IMR-90 (cell line): Measurements from ENCODE around the gene PITPNB. TPM values are rescaled to one million over a fixed set of nuclear protein-coding genes. Genes with fewer than 3 reads are reported as not detected.

Experiments used
- ATAC-seq: fragments of 200-7000 bp; cut with Tn5 transposase; 2 replicates; pipeline ENCODE4 v1.9.1; 2020; ENCODE audit warnings: low read depth, mild to moderate bottlenecking, moderate library complexity
- BruUV-seq: library from RNA; stranded (reverse); fragments of 400-500 nt; replicated peaks from 2 replicates; lab custom pipeline; 2021; lab: Mats Ljungman, UMichigan
- CTCF ChIA-PET: fragments of 300-600 bp; formaldehyde crosslinking; extraction: SDS; loops from one replicate; lab custom pipeline; 2021; ENCODE audit warnings: antibody characterized with exemption; lab: Yijun Ruan, JAX
- POLR2A ChIA-PET: fragments of 300-600 bp; sonication (Branson Sonifier 250); formaldehyde crosslinking; loops from one replicate; lab custom pipeline; 2022; ENCODE audit warnings: antibody characterized with exemption; ENCODE audit not compliant: unreplicated experiment; lab: Charles Lee
- DNase-seq: peaks from one replicate; pipeline ENCODE4 v3.0.0; 2013
- H2AFZ ChIP-seq: replicated peaks from 2 replicates; pipeline ENCODE3; 2013; ENCODE audit warnings: low read length, mild to moderate bottlenecking; ENCODE audit not compliant: poor library complexity
- H2AK5ac ChIP-seq: 2 replicates; pipeline ENCODE4 v1.6.1; 2013; ENCODE audit warnings: low read depth, low read length, inconsistent platforms
- H2AK9ac ChIP-seq: replicated peaks from 2 replicates; pipeline ENCODE3; 2013; ENCODE audit warnings: mild to moderate bottlenecking, low read depth, low read length, moderate library complexity; ENCODE audit not compliant: poor library complexity
- H2BK120ac ChIP-seq: 2 replicates; pipeline ENCODE4 v1.6.1; 2013; ENCODE audit warnings: low read depth, low read length, inconsistent platforms
- H2BK15ac ChIP-seq: 3 replicates; pipeline ENCODE4 v1.6.1; 2013; ENCODE audit warnings: low read depth, low read length, inconsistent platforms
- H2BK20ac ChIP-seq: 2 replicates; pipeline ENCODE4 v1.6.1; 2013; ENCODE audit warnings: low read depth, mild to moderate bottlenecking, inconsistent platforms, low read length, moderate library complexity
- H2BK5ac ChIP-seq: 2 replicates; pipeline ENCODE4 v1.6.1; 2013; ENCODE audit warnings: mild to moderate bottlenecking, low read depth, low read length, inconsistent platforms; ENCODE audit not compliant: poor library complexity, severe bottlenecking
- H3K14ac ChIP-seq: replicated peaks from 2 replicates; pipeline ENCODE4 v1.6.1; 2013; ENCODE audit warnings: low read depth, low read length, inconsistent platforms
- H3K18ac ChIP-seq: 2 replicates; pipeline ENCODE4 v1.6.1; 2013; ENCODE audit warnings: low read depth, low read length, control low read depth
- H3K23ac ChIP-seq: 2 replicates; pipeline ENCODE4 v1.6.1; 2013; ENCODE audit warnings: low read depth, low read length, inconsistent platforms
- H3K27ac ChIP-seq: 2 replicates; pipeline ENCODE4 v1.5.1; 2013; ENCODE audit warnings: mild to moderate bottlenecking, control low read depth, low read length; ENCODE audit not compliant: insufficient read depth
- H3K27me3 ChIP-seq: 2 replicates; pipeline ENCODE4 v1.6.1; 2013; ENCODE audit warnings: low read length; ENCODE audit not compliant: control insufficient read depth, insufficient read depth
- H3K36me3 ChIP-seq: 2 replicates; pipeline ENCODE4 v1.6.1; 2013; ENCODE audit warnings: low read length, mixed read lengths; ENCODE audit not compliant: control insufficient read depth, insufficient read depth
- H3K4ac ChIP-seq: 2 replicates; pipeline ENCODE4 v1.6.1; 2013; ENCODE audit warnings: low read depth, low read length, inconsistent platforms
- H3K4me1 ChIP-seq: 2 replicates; pipeline ENCODE4 v1.6.1; 2013; ENCODE audit warnings: low read length, mixed read lengths; ENCODE audit not compliant: control insufficient read depth, insufficient read depth
- H3K4me2 ChIP-seq: 2 replicates; pipeline ENCODE4 v1.6.1; 2013; ENCODE audit warnings: low read depth, mild to moderate bottlenecking, control low read depth, low read length, moderate library complexity
- H3K4me3 ChIP-seq: 2 replicates; pipeline ENCODE4 v1.5.1; 2013; ENCODE audit warnings: low read depth, mild to moderate bottlenecking, control low read depth, low read length, moderate library complexity; ENCODE audit not compliant: insufficient read depth
- H3K56ac ChIP-seq: 2 replicates; pipeline ENCODE4 v1.6.1; 2013; ENCODE audit warnings: low read length, inconsistent platforms; ENCODE audit not compliant: insufficient read depth; ENCODE audit errors: extremely low read depth
- H3K79me1 ChIP-seq, 2 experiments: 2 replicates each; pipeline ENCODE4 v1.6.1; 2013; ENCODE audit warnings: low read length in 2 of 2, inconsistent platforms in 1 of 2, low read depth in 1 of 2
- H3K9ac ChIP-seq: 2 replicates; pipeline ENCODE4 v1.6.1; 2013; ENCODE audit warnings: low read depth, low read length, control low read depth
- H3K9me1 ChIP-seq: 2 replicates; pipeline ENCODE4 v1.6.1; 2013; ENCODE audit warnings: low read length, inconsistent platforms; ENCODE audit not compliant: insufficient read depth
- H3K9me3 ChIP-seq: 2 replicates; pipeline ENCODE4 v1.6.1; 2013; ENCODE audit warnings: low read length; ENCODE audit not compliant: control insufficient read depth, insufficient read depth
- H4K20me1 ChIP-seq: 2 replicates; pipeline ENCODE4 v1.6.1; 2013; ENCODE audit warnings: low read length, inconsistent platforms; ENCODE audit not compliant: insufficient read depth
- H4K5ac ChIP-seq: 2 replicates; pipeline ENCODE4 v1.6.1; 2013; ENCODE audit warnings: mild to moderate bottlenecking, low read depth, low read length, control low read depth
- H4K8ac ChIP-seq, 2 experiments: 2 replicates each; pipeline ENCODE4 v1.6.1; 2013; ENCODE audit warnings: low read depth in 2 of 2, low read length in 2 of 2, control low read depth in 1 of 2, inconsistent platforms in 1 of 2
- H4K91ac ChIP-seq: 2 replicates; pipeline ENCODE4 v1.6.1; 2013; ENCODE audit warnings: low read depth, low read length, inconsistent platforms; ENCODE audit not compliant: insufficient read depth
- BHLHE40 ChIP-seq: fragments of 150-350 bp; IDR thresholded peaks from 2 replicates; pipeline ENCODE4 v1.6.1; 2016; ENCODE audit warnings: mild to moderate bottlenecking, low read depth, low read length
- CEBPB ChIP-seq: IDR thresholded peaks from 2 replicates; pipeline ENCODE4 v1.6.1; 2012; ENCODE audit warnings: low read depth, low read length, improper control_type of control experiment
- CHD1 ChIP-seq: IDR thresholded peaks from 2 replicates; pipeline ENCODE4 v1.6.1; 2012; ENCODE audit warnings: low read depth, low read length, improper control_type of control experiment
- CTCF ChIP-seq: conservative IDR thresholded peaks from 2 replicates; pipeline ENCODE4 v1.5.1; 2012; ENCODE audit warnings: mild to moderate bottlenecking, low read depth, low read length, improper control_type of control experiment
- ELK1 ChIP-seq: fragments of 150-350 bp; IDR thresholded peaks from 2 replicates; pipeline ENCODE4 v1.6.1; 2016; ENCODE audit warnings: low read depth, mild to moderate bottlenecking, low read length, moderate library complexity, borderline replicate concordance
- FOS ChIP-seq: fragments of 150-350 bp; IDR thresholded peaks from 2 replicates; pipeline ENCODE4 v1.6.1; 2016; ENCODE audit warnings: low read depth, low read length
- MAFK ChIP-seq: IDR thresholded peaks from 2 replicates; pipeline ENCODE4 v1.6.1; 2012; ENCODE audit warnings: low read depth, low read length, improper control_type of control experiment
- MAZ ChIP-seq: IDR thresholded peaks from 2 replicates; pipeline ENCODE4 v1.6.1; 2012; ENCODE audit warnings: low read depth, mild to moderate bottlenecking, low read length, improper control_type of control experiment, moderate library complexity, borderline replicate concordance
- MXI1 ChIP-seq: IDR thresholded peaks from 2 replicates; pipeline ENCODE4 v1.6.1; 2012; ENCODE audit warnings: low read depth, mild to moderate bottlenecking, low read length, moderate library complexity, borderline replicate concordance
- NFE2L2 ChIP-seq: fragments of 150-350 bp; IDR thresholded peaks from 2 replicates; pipeline ENCODE4 v1.6.1; 2016; ENCODE audit warnings: low read depth, mild to moderate bottlenecking, low read length
- POLR2A ChIP-seq: IDR thresholded peaks from 2 replicates; pipeline ENCODE4 v1.6.1; 2012; ENCODE audit warnings: mild to moderate bottlenecking, low read depth, low read length
- RAD21 ChIP-seq: IDR thresholded peaks from 2 replicates; pipeline ENCODE4 v1.6.1; 2012; ENCODE audit warnings: low read length, improper control_type of control experiment
- RCOR1 ChIP-seq: IDR thresholded peaks from 2 replicates; pipeline ENCODE4 v1.6.1; 2012; ENCODE audit warnings: mild to moderate bottlenecking, low read length, improper control_type of control experiment; ENCODE audit not compliant: insufficient replicate concordance
- RFX5 ChIP-seq: IDR thresholded peaks from 2 replicates; pipeline ENCODE4 v1.8.0; 2012; ENCODE audit warnings: low read depth, mild to moderate bottlenecking, low read length, moderate library complexity
- SMC3 ChIP-seq: fragments of 150-350 bp; IDR thresholded peaks from 2 replicates; pipeline ENCODE4 v1.6.1; 2016; ENCODE audit warnings: low read depth, mild to moderate bottlenecking, antibody characterized with exemption, low read length, moderate library complexity
- USF2 ChIP-seq: fragments of 150-350 bp; IDR thresholded peaks from 2 replicates; pipeline ENCODE4 v1.6.1; 2017; ENCODE audit warnings: mild to moderate bottlenecking, antibody characterized with exemption, low read length, low read depth
- WGBS, 2 experiments: methylation state at CpG; one replicate each; pipeline versions ENCODE4 v1.1.5 to v1.1.7; 2013; ENCODE audit warnings: missing lambda C conversion rate in 2 of 2; ENCODE audit not compliant: insufficient read length in 1 of 2; ENCODE audit errors: extremely low coverage in 2 of 2; 5-methylcytosine and 5-hydroxymethylcytosine counted together
- dilution Hi-C: fragments of 300-500 bp; cut with HindIII; formaldehyde crosslinking; loops from one replicate; pipeline ENCODE4 v1.14.3; 2018; ENCODE audit warnings: low sequenced_read_pairs; ENCODE audit not compliant: unreplicated experiment
- in situ Hi-C: fragments of 300-500 bp; cut with MboI; formaldehyde crosslinking; loops from 3 replicates; pipeline ENCODE4 v1.14.3; 2019; ENCODE audit warnings: low sequenced_read_pairs, inconsistent platforms, mixed read lengths
- intact Hi-C: fragments of 100-400 bp; cut with micrococcal nuclease; formaldehyde crosslinking; loops from 2 replicates; pipeline ENCODE4 v1.10.0; 2022
- polyA plus RNA-seq, 3 experiments: library from polyadenylated mRNA; depleted of rRNA; stranded (reverse); fragments of >200 nt; gene quantifications; 2 replicates each; pipeline ENCODE4 v1.2.3, GENCODE V29; 2012; ENCODE audit warnings: low replicate concordance in 1 of 3
- total RNA-seq: library from RNA; depleted of rRNA; stranded (reverse); fragments of >200 nt; gene quantifications from 2 replicates; pipeline ENCODE4 v1.2.3, GENCODE V29; 2012

The PITPNB gene
- total and polyA plus RNA-seq, 2 of the 4 experiments (the other 2 are of a cell fraction): 19.7 to 54.5 TPM

- Histone ChIP-seq H3K9ac (peak overlapping the region; percentile 83), H3K27ac (peak overlapping the region; percentile 100), H3K9me3 (no peaks in the 10 kb centered on the region), H3K23ac (peak overlapping the region; percentile 93), H3K4me3 (no peak overlapping the region), H4K8ac (peak overlapping the region; percentile 93 to 96), H3K27me3 (no peaks in the 10 kb centered on the region), H4K20me1 (no peaks in the 10 kb centered on the region; the same call in none of the 2 replicates), H3K4ac (peak overlapping the region; percentile 98), H3K4me2 (peak overlapping the region; percentile 81), H3K4me1 (peaks cover 35% of the 10 kb centered on the region), H2AFZ (no peak overlapping the region), H3K9me1 (peaks cover 23% of the 10 kb centered on the region), H2BK5ac (peak overlapping the region; percentile 99), H2BK120ac (peak overlapping the region; percentile 92), H2AK9ac (peak overlapping the region; percentile 83), H2BK20ac (peak overlapping the region; percentile 89), H3K56ac (peak overlapping the region; percentile 88), H3K18ac (peak overlapping the region; percentile 92), H2AK5ac (peak overlapping the region; percentile 98), H3K79me1 (peaks cover 42 to 74% of the 10 kb centered on the region in 2 experiments), H4K5ac (peak overlapping the region; percentile 96), H3K14ac (peak overlapping the region; percentile 96), H4K91ac (peak overlapping the region; percentile 96), H3K36me3 (peaks cover 35% of the 10 kb centered on the region), H2BK15ac (peak overlapping the region; percentile 97)
- no TSS peak for BruUV-seq
- peak; percentile 45 for ATAC-seq
- POLR2A ChIA-PET: no interaction called here
- TF ChIP-seq RAD21: no peak
- TF ChIP-seq SMC3: no peak
- no peak for TF ChIP-seq RCOR1
- no peak for TF ChIP-seq POLR2A
- no peak for TF ChIP-seq CHD1
- TF ChIP-seq MAZ: no peak
- TF ChIP-seq USF2: no peak
- no peak for TF ChIP-seq CTCF
- TF ChIP-seq MXI1: no peak
- no peak for TF ChIP-seq BHLHE40
- TF ChIP-seq MAFK: no peak
- no peak for TF ChIP-seq RFX5
- TF ChIP-seq ELK1: no peak
- no peak for TF ChIP-seq NFE2L2
- TF ChIP-seq CEBPB: no peak
- TF ChIP-seq FOS: no peak
- in situ Hi-C loops (no loop called here), dilution Hi-C loops (no loop called here), intact Hi-C loops (no loop called here)
- no CpG with 5 or more reads among the region's 2 CpGs for WGBS, 2 experiments
- CTCF ChIA-PET: interaction anchor here (0.6 to 1.4 kb wide), 2 partner anchors 9 to 89 kb away, joined by 3 read pairs; no protein-coding TSS in a partner anchor
- DNase-seq: peak; percentile 46
These were observed 59.7 kb downstream of the PITPNB start for GRCh38 chr22:27859336-27859735.
